T47D (cell line): ENCODE data around the gene C21orf58.

Source experiments
- DNase-seq, 2 experiments: peaks; one replicate each; pipeline versions ENCODE4 v3.0.0 to v3.0.0-alpha.2; 2011 to 2012; ENCODE audit warnings: low read depth in 1 of 2, low spot score in 1 of 2
- JUND ChIP-seq: IDR thresholded peaks from 2 replicates; pipeline ENCODE4 v1.6.1; 2012; ENCODE audit warnings: low read depth
- in situ Hi-C: cut with HindIII; loops from 2 replicates; pipeline ENCODE4 v1.10.0; 2016; ENCODE audit warnings: low sequenced_read_pairs, low pct_unique_long_range_greater_than_20kb

C21orf58 gene

GRCh38 chr21:46327711-46328110 lies 4.0 kb upstream of the C21orf58 start:
- in situ Hi-C loops, result no loop called here
- TF ChIP-seq JUND, result no peak
- DNase-seq, result no peak

- in situ Hi-C loops, result no loop called here
- TF ChIP-seq JUND, result no peak
- peak in 1 of 2 experiments; percentile 39 for DNase-seq
These were observed 2.5 kb upstream of the C21orf58 start for GRCh38 chr21:46326110-46326703.

DNA sequence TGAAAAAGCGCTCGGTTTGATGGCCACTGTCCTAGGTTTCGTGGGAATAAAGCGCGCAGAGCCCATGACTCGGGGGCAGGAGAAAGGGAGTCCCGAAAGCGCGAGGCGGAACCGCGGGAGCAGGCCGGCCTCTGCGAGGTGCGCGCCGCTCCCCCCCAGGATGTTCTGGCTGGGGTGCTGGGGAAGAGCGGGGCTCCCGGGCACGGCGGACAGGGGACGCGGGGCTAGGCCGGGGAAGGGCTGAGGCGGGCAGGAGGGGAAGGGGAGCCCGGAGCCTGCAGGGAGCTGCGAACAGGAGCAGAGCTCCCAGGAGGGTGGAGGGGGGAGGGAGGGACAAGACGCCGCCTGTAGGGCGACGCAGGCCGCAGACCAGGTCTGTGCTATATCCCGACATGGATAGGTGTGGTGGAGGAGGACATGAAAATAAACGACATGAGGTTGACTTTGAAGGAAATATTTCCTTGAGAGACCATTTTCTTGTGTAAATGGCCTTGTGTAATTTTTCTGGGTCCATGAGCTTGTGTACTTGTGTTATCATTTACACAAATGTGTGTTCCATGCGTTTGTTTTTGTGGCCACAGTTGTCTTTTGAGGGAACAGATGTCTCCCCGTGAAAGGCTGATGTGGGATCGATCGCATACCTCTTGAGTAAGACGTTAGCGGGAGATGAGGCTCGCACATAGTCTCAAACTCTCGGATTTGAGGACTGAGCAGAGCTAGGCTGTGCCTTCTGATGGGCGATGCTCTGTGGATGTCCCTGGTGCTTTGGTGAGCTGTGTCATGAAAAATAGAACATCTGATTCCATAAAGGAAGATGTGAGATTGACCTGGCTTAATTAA lies 1.6 kb upstream of the C21orf58 start:
- DNase-seq, result peak; percentile 70 to 79
- in situ Hi-C loops, result no loop called here
- TF ChIP-seq JUND, result no peak

GRCh38 chr21:46324390-46325072 lies 861 bp upstream of the C21orf58 start:
- no peak for TF ChIP-seq JUND
- in situ Hi-C loops, result no loop called here
- peak; percentile 86 to 90 for DNase-seq

DNA sequence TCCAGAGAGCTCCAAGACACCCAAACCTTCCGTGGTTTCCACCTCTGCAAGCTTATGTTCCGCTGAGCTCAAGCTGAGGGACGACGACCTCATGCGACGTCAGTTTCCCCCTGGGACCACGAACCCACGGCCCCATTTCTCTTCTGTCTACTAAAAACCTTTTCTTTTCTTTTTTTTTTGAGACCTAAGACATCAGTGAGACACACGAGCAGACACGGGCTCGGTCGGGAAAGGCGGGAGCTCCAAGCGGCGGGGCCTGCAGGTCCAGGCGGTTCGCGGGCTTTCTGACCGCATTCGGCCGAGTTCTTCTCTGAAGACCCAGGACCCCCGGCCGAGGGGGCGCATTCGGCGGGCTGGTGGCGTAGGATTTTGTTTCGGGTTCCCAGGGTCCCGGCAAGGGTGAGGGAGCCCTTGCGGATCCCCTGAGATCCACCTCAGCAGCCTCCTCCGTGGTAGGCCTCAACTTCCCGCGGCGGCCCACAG lies 402 bp downstream of the C21orf58 start:
- DNase-seq, result no peak
- in situ Hi-C loops, result no loop called here
- no peak for TF ChIP-seq JUND

DNA sequence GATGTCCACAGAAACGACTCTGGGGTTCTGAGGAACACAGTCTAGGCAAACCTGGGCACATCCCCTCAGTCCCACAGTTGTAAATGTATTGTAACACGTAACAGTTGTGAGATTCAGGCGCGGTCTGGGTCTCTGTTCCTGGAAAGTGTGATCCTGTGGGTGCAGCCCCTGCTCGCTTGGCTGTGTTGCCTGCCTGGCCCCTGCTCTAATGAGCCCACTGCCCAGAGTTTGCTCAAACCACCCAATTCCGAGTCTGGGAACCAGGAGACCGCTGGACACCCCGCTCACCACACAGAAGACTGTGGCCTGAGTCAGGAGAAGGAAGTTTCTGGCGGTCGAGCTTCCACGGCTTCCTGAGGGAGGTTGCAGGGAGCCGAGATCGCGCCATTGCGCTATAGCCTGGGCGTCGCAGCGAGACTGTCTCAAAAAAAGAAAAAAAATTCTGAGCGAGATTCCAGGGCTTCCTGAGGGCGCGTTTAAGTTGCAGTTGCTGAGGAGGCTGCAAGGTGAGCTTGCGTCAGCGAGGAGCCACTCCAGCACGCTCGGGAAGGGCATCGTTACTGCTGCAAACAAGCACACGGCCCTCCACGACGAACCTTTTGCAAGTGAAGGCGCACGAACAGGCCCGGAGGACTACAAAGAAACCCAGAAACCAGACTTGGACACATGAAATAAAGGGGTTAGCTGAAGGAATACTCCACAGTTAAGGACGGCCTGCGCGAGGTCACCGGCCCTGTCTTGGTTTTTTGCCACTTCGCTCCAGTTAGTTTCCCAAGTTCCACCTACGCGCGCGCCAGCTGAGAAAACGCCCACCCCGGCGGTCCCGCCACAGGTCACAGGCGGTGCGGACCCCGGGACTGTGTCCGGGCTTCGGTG lies 1.1 kb downstream of the C21orf58 start:
- TF ChIP-seq JUND, result no peak
- peak in 1 of 2 experiments; percentile 28 for DNase-seq
- in situ Hi-C loops, result no loop called here

DNA sequence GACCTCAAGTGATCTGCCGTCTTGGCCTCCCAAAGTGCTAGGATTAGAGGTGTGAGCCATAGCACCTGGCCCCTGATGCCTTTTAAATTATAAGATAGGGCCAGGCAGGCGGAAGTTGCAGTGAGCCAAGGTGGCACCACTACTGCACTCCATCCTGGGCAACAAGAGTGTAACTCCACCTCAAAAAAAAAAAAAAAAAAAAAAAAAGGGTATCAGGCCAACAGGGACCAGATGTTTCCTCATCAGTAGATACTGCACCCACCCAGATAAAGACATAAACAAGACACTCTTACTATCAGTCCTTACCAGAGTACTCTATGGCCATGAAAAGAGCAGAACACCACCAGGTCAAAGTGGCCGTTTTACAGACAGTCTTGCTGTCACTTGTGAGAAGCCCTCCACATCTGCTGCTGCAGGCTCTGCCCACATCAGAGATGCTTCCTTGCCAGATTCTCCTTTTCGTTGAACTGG lies 3.3 kb downstream of the C21orf58 start:
- in situ Hi-C loops, result no loop called here
- no peak for DNase-seq
- TF ChIP-seq JUND, result no peak

DNA sequence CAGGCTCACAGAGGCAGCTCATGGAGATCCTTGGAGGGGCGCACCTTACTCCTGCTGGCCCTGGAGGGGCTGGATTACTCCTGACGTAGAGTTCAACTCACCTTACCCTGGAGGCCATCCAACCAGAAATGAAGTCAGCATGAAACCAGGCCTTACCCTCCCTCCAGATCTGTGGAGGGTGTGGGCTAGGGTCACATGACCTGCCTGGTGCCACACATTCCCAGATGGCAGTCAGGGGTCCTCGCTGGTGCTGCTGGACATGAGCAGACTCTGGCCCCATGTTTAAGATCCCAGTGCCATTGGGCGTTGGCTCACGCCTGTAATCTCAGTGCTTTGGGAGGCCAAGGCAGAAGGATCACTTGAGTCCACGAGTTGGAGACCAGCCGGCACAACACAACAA lies 4.5 kb downstream of the C21orf58 start:
- in situ Hi-C loops, result no loop called here
- no peak for DNase-seq
- TF ChIP-seq JUND, result no peak

DNA sequence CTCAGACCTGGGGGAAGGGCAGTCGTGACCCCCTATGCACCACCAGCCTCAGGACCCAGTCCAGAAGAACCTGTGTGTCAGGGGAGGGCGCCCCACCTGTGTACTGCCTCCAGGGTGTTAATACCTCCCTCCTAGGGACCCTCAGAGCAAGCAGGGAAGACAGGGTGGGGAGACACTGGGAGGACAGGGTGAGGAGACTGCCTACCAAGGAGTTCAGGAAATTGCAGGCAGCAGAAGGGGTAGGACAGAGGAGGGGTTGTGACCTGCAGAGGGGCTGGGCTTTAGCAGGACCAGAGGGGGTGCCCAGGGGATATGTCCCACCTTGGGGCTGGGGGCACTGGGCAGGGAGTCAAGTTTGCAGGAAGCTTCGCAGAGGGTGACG lies 5.2 kb downstream of the C21orf58 start:
- TF ChIP-seq JUND, result no peak
- in situ Hi-C loops, result no loop called here
- DNase-seq, result no peak

GRCh38 chr21:46317710-46318463 lies 5.8 kb downstream of the C21orf58 start:
- DNase-seq, result peak in 1 of 2 experiments; percentile 65
- in situ Hi-C loops, result no loop called here
- no peak for TF ChIP-seq JUND

DNA sequence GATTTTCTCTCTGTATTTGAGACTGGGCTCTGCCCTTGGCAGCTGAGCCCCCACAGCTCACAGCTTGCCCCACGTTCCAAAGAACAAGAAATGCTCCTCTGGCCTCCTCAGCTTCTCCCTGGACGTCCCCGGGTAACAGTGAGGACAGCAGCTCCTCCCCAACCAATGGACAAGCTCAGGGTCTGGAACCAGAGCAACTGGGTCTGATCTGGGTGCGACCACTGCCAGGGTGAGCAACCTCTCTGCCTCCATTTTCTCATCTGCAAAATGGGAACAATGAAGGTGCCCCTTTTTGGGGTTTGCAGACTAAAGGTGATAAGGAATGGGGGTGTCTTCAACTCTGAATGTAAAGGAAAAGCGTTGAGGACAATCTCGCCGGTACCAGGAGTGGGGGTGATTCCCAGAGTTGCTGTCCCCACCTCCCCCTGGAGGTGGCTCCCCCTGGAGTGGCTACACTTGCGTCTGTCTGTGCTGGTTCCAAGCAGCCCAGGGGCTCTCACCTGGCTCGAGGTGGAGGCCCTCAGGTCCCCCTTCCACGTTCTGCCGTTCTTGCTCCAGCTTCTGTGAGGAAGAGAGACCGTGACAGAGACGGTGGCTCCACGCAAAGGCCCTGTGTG lies 6.9 kb downstream of the C21orf58 start:
- no peak for DNase-seq
- TF ChIP-seq JUND, result no peak
- in situ Hi-C loops, result no loop called here
